Breast epithelium (tissue), 4 donors: Measurements from ENCODE around the gene SPATA21. TPM values are rescaled to one million over a fixed set of nuclear protein-coding genes. Genes with fewer than 3 reads are reported as not detected.
"Not testable (repeated sequence)": the region's sequence is repeated elsewhere in the genome, so short reads cannot be mapped to it uniquely, and the experiment has no call there.

Source experiments
- DNase-seq, 2 donors: peaks; one replicate each; pipeline ENCODE4 v3.0.0-alpha.2; 2019; ENCODE audit warnings: low spot score in 2 of 2
- H3K27ac ChIP-seq, 2 donors: fragments of 200-600 bp; sonication (generic) in 1 of 2; one replicate each; pipeline ENCODE4 v1.5.1; 2016 to 2019; ENCODE audit warnings: mild to moderate bottlenecking in 1 of 2
- H3K27me3 ChIP-seq, 2 donors: fragments of 200-600 bp; sonication (generic) in 1 of 2; one replicate each; pipeline versions ENCODE4 v1.5.1 to v1.6.0; 2017 to 2019; ENCODE audit warnings: control low read depth in 1 of 2, mild to moderate bottlenecking in 1 of 2
- H3K36me3 ChIP-seq: fragments of 200-600 bp; one replicate; pipeline ENCODE4 v1.5.1; 2019
- H3K4me1 ChIP-seq, 2 donors: fragments of 200-600 bp; sonication (generic); one replicate each; pipeline ENCODE4 v1.5.1; 2016 to 2019; ENCODE audit warnings: control low read depth in 1 of 2
- H3K4me3 ChIP-seq, 3 donors: fragments of 200-600 bp; sonication (generic); 1 replicate in 2 of 3; 2 replicates in 1 of 3; pipeline ENCODE4 v1.5.1; 2016 to 2019; ENCODE audit warnings: mild to moderate bottlenecking in 3 of 3, moderate library complexity in 2 of 3
- H3K9me3 ChIP-seq, 2 donors: fragments of 200-600 bp; sonication (generic) in 1 of 2; one replicate each; pipeline ENCODE4 v1.5.1; 2016 to 2019; ENCODE audit warnings: control low read depth in 1 of 2
- POLR2A ChIP-seq: fragments of 450-650 bp; IDR thresholded peaks from one replicate; pipeline ENCODE4 v1.6.1; 2016; ENCODE audit warnings: antibody characterized with exemption, mild to moderate bottlenecking, moderate library complexity
- POLR2AphosphoS5 ChIP-seq, 3 donors: sonication (generic); formaldehyde crosslinking; IDR thresholded peaks; one replicate each; pipeline ENCODE4 v1.6.1; 2017; ENCODE audit warnings: antibody characterized with exemption in 3 of 3
- intact Hi-C: fragments of 100-400 bp; cut with DNase I; formaldehyde crosslinking; loops from one replicate; pipeline ENCODE4 v1.15.1; 2023; ENCODE audit warnings: low total_unique reads
- total RNA-seq, 3 donors: library from RNA; depleted of rRNA; stranded (reverse); fragments of >200 nt; gene quantifications; one replicate each; pipeline ENCODE4 v1.1.0, GENCODE V29; 2016
- TF ChIP-seq, protein P1 (sequence below), 3 donors: fragments of 450-650 bp; IDR thresholded peaks; one replicate each; pipeline ENCODE4 v1.5.1; 2016 to 2017; ENCODE audit warnings: antibody characterized with exemption in 3 of 3, mild to moderate bottlenecking in 3 of 3, moderate library complexity in 3 of 3

SPATA21 gene
- total RNA-seq, 3 donors from 2014 or later, result not detected

DNA sequence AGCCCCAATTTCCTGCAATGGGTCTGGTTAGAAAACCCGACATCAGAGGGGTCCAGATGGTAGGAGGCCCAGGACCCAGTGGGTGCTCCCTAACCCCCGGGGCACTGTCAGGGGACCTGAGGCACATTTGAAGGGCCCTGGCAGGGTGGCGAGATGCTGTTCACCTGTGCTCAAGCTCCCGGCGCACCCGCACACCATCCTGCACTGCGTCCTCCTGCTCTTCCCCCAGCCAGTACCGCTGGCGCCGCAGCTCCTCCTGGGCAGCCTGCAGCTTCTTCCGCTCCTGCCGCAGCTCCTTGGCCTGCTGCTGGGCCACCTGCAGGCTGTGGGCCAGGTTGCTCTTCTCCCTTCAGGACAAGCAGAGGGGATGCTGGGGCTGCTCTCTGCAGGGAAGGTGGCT, 40.9 kb upstream of the SPATA21 start:
- DNase-seq, result no peak
- Histone ChIP-seq H3K27ac (no peak overlapping the region), H3K4me3 (no peak overlapping the region), H3K4me1 (no peaks in the 10 kb centered on the region), H3K36me3 (no peaks in the 10 kb centered on the region), H3K9me3 (no peaks in the 10 kb centered on the region), H3K27me3 (no peaks in the 10 kb centered on the region)
- intact Hi-C loops, result no loop called here
- no peak for TF ChIP-seq POLR2A
- TF ChIP-seq, protein P1, sequence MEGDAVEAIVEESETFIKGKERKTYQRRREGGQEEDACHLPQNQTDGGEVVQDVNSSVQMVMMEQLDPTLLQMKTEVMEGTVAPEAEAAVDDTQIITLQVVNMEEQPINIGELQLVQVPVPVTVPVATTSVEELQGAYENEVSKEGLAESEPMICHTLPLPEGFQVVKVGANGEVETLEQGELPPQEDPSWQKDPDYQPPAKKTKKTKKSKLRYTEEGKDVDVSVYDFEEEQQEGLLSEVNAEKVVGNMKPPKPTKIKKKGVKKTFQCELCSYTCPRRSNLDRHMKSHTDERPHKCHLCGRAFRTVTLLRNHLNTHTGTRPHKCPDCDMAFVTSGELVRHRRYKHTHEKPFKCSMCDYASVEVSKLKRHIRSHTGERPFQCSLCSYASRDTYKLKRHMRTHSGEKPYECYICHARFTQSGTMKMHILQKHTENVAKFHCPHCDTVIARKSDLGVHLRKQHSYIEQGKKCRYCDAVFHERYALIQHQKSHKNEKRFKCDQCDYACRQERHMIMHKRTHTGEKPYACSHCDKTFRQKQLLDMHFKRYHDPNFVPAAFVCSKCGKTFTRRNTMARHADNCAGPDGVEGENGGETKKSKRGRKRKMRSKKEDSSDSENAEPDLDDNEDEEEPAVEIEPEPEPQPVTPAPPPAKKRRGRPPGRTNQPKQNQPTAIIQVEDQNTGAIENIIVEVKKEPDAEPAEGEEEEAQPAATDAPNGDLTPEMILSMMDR (IDR thresholded peaks at IDR 0.05), result no peak
- no peak for TF ChIP-seq POLR2AphosphoS5 (IDR thresholded peaks at IDR 0.05)

DNA sequence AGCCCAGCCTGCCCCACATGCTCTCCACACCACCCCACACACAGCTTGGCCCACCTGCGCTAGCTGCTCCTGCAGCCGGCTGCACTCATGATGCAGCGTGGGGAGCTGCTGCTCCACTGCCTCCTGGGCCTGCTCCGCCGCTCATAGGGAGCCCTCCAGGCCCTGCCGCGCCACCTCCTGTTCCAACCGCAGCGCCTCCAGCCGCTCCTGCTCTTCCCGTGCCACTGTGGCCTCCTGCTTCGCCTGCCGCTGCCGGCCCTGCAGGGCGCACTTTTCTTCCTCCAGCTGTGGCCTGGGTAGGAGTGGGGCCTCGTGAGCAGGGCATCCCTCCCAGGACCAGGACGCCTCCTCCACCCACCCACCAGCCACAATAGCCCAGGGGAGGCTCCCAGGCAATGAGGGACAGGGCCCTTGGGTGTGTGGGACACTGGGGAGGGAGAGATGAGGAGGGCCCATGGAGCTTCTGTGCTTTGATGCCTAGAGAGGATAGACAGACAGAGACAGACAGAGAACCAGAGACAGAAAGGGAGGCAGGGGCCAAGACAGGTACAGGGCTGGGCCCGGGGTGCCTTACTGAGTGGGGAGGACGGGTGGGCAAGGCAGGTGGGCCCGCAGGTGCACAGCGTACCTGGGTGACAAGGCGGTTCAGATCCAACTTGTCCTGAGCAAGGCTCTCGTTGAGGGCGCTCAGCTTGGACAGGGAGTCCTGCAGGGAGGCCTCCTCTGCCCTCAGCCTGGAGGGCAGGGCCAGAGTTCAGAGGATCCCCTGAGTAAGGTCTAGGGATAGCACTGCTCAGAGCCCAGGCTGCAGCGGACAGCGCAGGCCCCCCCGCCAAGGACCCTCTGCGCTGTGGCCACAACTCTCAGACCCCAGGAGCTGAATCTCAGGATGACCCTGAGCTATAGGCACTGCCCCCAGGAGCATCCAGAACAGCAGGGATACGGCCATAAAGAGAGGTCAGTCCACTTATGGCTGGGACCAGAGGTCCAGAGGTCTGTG, 38.8 kb upstream of the SPATA21 start:
- intact Hi-C loops, result not testable (repeated sequence)

DNA sequence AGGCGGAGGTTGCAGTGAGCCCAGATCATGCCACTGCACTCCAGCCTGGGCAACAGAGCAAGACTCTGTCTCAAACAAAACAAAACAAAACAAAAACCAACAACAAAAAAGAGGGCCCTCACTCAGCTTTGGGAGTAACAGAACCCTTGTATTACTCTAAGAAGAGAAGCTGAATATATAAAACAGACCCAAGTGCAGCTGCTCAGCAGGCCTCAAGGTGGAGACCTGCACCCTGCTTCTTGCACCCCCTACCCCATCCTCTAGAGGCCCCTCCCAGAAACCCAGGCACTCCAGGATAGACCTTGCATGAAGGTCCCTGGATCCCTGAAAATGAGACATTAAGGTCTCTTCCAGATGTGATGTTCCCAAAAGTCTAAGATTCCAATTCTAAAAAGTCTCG, 37.7 kb upstream of the SPATA21 start:
- DNase-seq, H3K27ac ChIP-seq, H3K4me1 ChIP-seq, intact Hi-C loops, H3K9me3 ChIP-seq, H3K4me3 ChIP-seq, H3K36me3 ChIP-seq, H3K27me3 ChIP-seq: not testable (repeated sequence)

More for the DNA sequence above, 38.8 kb upstream of the SPATA21 start:
- H3K4me3 ChIP-seq, DNase-seq, H3K4me1 ChIP-seq, H3K36me3 ChIP-seq, H3K9me3 ChIP-seq, H3K27ac ChIP-seq, H3K27me3 ChIP-seq: not testable (repeated sequence)

DNA sequence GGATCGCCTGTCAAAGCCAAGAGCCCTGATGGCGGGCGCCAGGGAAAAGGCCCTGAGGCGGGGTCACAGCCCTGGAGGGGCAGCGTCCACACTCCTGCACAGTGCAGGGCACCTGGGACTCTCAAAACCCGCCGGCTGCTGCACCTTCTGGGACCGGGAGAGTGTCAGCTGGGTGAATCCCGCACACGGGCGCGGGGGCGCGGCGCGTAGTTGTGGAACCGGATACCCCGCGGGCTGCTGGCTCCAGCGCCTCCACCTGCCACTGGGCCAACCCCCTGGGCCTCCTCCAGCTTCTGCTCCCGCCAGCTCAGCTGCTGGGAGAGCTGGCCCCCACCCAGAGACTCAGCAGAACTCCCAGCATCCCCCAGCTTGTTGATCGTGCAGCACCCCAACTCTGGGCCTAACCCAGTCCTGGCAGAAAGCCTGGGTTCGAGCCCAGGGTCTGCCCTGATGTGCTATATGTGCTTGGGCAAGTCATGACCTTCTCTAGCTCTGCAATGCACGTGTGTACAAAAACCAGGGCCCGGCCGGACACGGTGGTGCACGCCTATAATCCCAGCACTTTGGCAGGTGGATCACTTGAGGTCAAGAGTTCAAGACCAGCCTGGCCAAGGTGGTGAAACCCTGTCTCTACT, 37.1 kb upstream of the SPATA21 start:
- no peaks in the 10 kb centered on the region for H3K4me1 ChIP-seq
- TF ChIP-seq POLR2A, result no peak
- TF ChIP-seq POLR2AphosphoS5 (IDR thresholded peaks at IDR 0.05), result no peak
- TF ChIP-seq, protein P1 (IDR thresholded peaks at IDR 0.05), result no peak
- no peaks in the 10 kb centered on the region for H3K36me3 ChIP-seq
- no peak overlapping the region for H3K27ac ChIP-seq
- no peaks in the 10 kb centered on the region for H3K9me3 ChIP-seq
- H3K4me3 ChIP-seq, result no peak overlapping the region
- intact Hi-C loops, result no loop called here
- no peaks in the 10 kb centered on the region for H3K27me3 ChIP-seq
- no peak for DNase-seq

DNA sequence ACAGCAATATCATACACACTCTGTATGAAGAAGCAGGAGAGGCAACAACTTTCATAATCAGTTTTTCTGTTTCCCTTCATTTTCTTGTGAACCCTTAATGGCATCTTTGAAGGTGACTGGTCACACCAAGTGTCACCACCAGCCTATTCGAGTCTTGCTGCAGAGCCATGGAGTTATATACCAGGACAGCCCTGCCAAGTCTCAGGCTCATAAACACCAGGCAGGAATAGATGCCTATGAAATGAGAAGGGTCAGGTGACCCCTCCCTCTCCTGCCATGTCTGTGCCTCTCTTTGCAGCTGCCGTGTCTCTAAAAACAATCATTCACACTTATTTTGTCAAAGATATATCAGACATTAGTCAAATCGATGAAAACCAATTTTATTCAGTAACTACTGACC, 31.3 kb upstream of the SPATA21 start:
- H3K4me1 ChIP-seq, result no peaks in the 10 kb centered on the region
- DNase-seq, result no peak
- no peak overlapping the region for H3K4me3 ChIP-seq
- H3K9me3 ChIP-seq, result no peaks in the 10 kb centered on the region
- H3K27me3 ChIP-seq, result no peaks in the 10 kb centered on the region
- intact Hi-C loops, result no loop called here
- no peak for TF ChIP-seq POLR2A
- H3K36me3 ChIP-seq, result no peaks in the 10 kb centered on the region
- H3K27ac ChIP-seq, result no peak overlapping the region

DNA sequence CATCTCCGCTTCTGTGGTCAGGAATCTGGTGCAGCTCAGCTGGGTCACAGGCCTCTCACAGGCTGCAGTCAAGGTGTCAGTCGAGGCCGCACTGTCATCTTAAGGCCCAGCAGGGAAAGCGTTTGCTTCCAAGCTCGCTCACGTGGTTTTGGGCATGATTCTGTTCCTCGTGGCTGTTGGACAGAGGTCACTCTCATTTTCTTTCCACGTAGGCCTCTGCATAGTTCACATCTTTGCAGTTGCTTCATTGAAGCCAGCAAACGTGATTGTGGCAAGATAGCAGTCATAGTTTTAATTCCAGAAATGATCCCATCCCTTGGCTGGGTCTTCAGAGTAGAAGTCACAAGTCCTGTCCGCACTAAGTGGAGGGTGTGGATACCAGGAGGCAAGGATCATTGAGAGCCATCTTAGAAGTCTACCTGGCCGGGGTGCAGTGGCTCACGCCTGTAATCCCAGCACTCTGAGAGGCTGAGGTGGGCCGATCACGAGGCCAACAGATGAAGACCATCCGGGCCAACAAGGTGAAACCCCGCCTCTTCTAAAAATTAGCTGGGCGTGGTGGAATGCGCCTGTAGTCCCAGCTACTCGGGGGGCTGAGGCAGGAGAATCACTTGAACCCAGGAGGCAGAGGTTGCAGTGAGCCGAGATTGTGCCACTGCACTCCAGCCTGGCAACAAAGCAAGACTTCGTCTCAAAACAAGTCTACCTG, 27.8 kb upstream of the SPATA21 start:
- no peak overlapping the region for H3K4me3 ChIP-seq
- H3K36me3 ChIP-seq, result no peaks in the 10 kb centered on the region
- H3K27me3 ChIP-seq, result no peaks in the 10 kb centered on the region
- no peak overlapping the region for H3K27ac ChIP-seq
- no peaks in the 10 kb centered on the region for H3K9me3 ChIP-seq
- DNase-seq, result no peak
- no peaks in the 10 kb centered on the region for H3K4me1 ChIP-seq
- intact Hi-C loops, result no loop called here
- TF ChIP-seq, protein P1 (IDR thresholded peaks at IDR 0.05), result no peak
- TF ChIP-seq POLR2A, result no peak
- no peak for TF ChIP-seq POLR2AphosphoS5 (IDR thresholded peaks at IDR 0.05)
